Erythroblast (primary cell): Measurements from ENCODE around the gene PRPH2.

Experiments used
- GATA1 ChIP-seq: IDR thresholded peaks from 2 replicates; pipeline ENCODE4 v1.6.1; 2011; ENCODE audit warnings: low read depth, mild to moderate bottlenecking, control low read depth, low read length, moderate library complexity
- POLR2A ChIP-seq: IDR thresholded peaks from 2 replicates; pipeline ENCODE4 v1.6.1; 2011; ENCODE audit warnings: mild to moderate bottlenecking, low read length

DNA sequence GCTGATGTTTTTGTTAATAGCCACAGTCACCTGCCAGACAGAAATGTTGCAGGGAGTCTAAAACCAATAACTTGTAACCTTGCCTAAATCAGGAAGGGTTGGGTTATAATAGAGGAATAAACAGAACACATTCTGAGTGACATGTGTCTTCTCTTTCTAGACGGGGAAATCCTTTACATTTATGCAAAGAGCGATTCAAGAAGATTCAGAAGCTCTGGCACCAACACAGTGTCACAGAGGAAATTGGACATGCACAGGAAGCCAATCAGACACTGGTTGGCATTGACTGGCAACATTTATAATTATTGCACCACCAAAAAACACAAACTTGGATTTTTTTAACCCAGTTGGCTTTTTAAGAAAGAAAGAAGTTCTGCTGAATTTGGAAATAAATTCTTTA is 31.5 kb downstream of the PRPH2 start:
- TF ChIP-seq POLR2A (no peak), GATA1 (no peak)
